Stimulated activated CD8-positive, alpha-beta memory T cell treated with anti-CD3 and anti-CD28 coated beads, Interleukin-15, amount 100 ng/mL, for 48 hours (primary cell): ENCODE data around the gene TNFRSF8.

Experiments used
- DNase-seq, 2 donors: peaks; one replicate each; pipeline ENCODE4 v3.0.0-alpha.2; 2020; ENCODE audit warnings: low read depth in 2 of 2

TNFRSF8 gene

DNA sequence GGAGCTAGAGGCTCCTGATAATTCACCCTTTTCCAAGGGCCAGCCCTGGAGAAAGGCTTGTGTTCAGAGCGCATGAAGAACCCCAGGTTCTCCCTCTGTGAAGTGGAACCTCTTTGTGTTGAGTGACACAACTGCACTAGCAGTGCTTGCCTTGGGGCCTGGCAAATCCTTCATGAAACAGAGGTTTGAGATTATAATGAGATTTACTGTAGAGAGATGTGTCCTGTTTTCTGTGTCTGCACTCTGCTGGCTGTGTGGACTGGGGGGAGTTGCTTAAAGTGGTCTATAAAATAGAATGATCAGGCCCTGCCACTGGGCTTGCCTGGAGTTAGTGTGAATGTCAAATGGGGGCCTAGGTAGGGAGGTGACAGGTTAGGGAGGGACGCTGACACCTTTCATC lies 92.2 kb downstream of the TNFRSF8 start:
- no peak for DNase-seq

DNA sequence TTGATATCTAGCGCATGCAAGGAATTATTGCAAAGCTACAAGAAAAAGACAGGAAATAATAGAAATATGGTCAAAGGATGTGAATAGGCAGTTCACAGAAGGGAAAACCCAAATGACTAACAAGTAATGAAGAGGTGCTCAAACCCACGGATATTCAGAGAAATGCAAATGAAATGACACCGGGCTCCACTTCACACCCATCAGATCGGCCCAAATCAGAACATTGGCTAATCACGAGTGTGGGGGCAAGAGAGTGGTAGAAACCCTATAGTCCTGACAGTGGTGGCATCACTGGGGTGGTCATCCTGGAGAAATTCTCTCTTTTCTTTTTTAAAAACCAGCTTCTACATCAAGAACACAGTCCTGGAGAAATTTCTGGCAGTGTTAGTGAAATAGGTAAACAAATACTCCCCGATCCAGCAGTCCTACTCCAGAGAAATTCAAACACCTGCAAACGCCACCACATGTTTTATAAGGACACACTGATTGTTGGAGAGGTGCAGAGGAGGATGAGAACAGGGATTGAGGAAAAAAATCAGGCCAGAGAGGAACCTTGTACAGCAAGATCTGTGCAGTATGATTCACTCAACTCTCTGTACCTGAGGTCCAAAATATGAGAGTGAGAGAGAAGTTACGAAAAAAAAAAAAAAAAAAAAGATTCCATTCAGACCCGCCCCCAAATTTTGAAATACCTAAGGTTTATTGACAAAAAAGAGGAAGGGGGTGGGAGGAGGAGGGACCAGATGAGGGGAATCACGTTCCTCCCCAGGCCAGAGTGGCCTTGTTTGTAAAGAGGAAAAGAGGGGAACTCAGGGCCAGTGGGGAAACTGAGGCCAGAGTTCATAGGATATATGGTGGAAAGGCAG lies 94.5 kb downstream of the TNFRSF8 start:
- peak in 1 of 2 donors; percentile 51 for DNase-seq

DNA sequence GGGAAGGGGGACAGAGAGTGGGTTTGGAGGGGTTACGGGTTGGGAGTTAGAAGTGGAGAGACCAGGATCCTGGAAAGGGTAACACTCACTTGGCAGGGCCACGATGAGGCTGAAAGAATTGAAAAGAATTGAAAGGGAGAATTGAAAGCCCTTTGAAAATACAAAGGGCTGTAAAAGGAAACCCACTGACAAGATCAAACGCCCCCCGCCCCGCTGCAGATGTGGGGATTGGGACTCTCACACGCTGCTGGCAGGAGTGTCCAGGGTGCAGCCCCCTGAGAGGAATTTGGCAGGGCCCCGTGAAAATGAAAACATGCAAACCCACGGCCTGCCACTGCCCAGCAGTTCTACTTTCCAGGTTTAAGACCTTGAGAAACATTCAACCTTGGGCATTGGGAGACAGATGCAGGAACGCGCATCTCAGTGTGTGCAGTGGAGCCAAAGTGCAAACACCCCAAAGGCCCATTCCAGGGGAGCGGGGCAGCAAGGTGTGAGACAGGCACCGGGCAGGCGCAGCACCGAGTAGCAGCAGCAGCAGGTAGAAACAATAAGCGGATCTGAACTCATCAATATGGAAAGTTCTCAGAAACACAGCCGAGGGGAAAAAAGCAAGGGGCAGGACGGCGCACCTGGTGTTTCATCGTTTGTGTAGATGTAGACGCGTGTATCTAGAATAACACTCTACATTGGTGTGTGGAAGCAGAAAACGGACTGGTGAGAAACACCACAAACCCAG lies 95.4 kb downstream of the TNFRSF8 start:
- no peak for DNase-seq

DNA sequence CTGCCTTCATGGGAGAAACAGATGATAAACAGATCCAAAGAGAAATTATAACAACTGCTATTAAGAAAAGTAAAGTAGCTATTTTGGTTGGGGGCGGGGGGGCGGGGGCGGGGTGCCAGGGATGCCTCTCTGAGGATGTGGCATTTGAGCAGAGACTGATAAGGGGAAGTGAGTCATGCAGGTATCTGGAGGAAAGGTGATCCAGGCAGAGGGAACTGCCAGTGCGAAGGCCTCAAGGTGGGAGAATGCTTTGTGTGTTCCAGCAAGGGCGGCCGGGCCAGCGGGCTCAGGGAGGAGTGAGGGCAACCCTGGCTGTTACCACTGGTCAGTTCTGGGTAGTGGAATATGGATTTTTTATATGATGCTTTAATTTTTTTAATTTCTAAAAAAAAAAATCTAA lies 96.7 kb downstream of the TNFRSF8 start:
- no peak for DNase-seq

DNA sequence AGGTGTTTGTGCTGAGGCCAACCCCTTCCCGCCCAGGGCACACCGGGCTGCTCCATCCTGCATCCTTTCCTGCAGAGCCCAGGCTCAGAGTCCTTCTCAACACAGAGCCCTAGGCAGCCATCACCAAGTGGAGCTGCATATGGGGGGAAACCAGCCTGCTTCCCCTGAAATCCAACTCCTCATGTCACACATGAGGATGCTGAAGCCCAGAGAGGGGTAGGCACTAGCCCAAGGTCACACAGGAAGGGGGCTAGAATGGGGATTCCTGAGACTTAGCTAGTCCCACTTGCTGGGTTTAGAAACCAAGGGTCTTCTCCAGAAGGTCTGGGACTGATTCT lies 98.2 kb downstream of the TNFRSF8 start:
- DNase-seq, result no peak

DNA sequence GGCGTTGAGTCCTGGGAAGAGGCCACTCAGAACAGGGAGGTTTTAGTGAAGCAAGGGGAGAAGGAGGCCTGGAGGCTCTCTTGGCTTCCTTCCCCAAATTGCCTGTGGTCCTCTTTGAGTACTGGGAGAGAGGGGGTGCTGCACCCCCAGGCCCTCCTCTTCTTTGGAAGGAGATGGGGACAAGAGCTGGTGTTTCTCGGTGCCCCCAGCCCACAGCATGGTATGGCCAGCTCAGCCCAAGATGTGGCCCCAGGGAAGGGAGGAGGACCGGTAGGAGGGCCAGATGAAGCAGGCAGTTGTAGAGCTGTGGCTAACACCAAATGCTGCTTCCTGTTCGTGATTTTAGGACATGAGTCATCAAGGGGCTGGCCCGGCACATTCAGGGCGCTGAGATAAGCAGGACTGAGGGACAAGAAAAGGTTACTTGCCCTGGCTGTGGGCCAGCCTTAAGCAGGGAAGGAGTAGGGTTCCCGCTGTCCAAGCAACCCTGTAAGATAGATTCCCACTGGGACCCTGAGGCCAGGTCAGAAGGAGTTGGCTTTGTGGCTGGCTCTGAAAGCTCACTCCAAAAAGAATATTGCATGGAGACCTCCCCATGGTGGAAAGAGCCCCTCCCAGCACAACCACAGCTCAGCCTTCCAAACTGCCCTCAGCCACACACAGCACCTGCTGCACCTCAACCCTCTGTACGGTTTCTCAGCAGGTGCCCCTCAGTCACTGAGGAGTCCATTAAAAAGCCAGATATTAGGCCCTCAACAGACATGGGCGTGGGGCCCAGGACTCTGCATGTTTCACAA lies 98.8 kb downstream of the TNFRSF8 start:
- peak; percentile 76 to 77 for DNase-seq

DNA sequence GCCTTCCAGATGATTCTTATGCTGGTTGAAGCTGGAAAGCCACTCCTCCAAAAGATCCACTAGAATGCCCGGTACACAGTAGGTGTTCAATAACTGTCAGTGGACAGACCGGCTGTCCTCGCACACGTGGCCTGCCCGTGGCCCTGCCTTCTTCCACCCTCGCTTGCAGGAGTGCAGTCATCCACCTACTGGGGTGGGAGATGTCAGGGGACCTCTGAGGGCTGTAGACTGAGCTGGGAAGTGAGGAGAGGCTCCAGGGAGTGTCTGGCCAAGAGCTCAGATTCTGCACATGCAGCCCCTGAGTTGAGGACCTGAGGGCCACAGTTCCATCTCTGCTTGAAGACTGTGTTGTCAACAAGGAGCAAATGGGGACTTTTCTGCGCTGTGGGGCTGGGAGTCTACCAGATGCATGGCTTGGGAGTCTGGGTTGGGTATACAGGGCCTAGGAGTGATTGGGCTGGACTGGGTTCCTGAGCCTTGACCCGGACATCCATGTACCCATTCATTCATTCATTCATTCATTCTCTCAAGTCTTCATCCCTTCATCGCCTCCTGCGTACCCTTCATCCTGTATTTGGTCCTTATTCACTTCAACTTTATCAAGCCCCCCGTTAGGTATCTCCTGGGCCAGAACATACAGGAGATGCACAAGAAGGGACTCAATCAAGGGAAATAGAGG lies 99.5 kb downstream of the TNFRSF8 start:
- no peak for DNase-seq

DNA sequence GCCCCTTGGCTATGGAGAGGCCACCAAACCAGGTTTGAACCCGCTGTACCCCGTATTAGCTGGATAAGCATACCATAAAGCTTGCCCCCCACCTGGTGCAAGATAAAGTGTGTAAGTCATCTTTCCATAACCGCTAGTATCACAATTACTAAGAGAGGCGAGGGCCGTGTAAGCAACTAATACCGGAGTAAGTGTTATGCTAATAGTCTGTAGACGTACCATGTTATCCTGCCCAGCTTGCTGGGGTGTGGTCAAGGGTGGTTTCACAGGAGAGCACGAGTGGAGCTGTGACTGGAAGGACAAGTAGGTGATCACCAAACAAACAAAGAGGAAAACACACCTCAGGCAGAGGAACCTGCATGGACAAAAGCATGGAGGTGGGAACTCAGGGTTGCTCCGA lies 100.1 kb downstream of the TNFRSF8 start:
- DNase-seq, result no peak

DNA sequence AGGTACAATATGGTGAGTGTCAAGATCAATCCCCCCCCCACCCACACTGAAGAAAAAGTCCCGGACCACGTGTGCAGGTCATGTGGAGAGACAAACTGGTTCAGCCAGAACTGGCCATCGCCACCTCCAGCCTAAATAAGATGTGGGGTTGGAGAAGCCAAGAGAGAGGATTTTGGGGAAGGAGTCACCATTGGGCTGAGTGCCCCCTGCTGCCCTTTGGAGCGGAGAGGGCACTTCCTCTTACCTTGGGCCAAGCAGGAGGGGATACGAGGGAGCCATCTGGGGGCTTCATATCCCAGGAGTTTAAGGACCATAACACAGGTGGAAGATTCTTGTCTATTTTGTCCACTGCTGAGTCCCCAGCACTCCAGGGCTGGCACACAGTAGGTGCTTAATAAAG lies 101.1 kb downstream of the TNFRSF8 start:
- DNase-seq, result no peak

DNA sequence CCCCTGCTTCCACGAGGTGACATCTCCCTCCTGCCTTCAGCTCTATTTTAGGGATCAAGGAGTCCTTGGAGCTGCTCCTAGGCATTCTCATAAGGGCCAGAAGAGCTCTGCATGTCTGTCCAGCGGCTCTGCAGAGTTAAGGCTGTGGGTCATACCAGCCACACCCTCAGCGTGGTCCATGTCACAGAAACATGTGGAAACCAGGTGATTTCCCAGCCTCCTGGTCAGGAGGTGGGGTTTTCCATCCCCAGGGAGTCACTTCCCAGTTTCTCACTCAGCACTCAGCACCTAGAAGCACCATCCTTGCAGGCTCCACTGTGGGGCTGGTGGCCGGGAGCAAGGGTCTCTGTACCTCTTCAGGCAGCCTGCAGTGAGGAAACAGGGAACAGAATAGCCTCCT lies 102.2 kb downstream of the TNFRSF8 start:
- DNase-seq, result no peak

DNA sequence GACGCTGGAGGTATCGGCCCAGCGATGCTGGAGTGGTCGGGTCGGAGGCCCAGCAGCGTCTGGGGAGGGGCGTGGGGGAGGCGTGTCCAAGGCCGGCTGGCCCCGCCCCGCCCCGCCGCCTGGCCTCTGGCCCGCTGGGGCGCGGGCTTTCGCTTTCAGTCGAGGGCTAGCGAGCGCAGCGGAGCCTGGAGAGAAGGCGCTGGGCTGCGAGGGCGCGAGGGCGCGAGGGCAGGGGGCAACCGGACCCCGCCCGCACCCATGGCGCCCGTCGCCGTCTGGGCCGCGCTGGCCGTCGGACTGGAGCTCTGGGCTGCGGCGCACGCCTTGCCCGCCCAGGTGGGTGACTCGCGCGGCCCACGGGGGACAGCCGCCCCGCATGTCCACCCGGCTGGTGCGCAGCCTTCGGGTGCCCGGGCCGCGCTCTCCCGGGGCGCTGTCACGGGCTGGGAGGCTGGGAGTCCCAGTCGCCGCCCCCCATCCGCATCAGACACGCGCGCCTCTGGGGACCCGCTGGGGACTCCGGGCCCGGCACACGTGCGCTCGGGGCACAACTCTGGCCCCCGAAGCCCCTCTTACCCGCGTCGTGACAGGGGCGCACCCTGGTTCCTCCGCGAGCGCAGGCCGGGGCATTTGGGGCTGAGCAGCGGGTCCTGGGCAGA lies 103.9 kb downstream of the TNFRSF8 start, which contains the start of gene TNFRSF1B:
TSS of gene TNFRSF1B (plus strand) at position 158 of the 659 bp plus-strand sequence. CDS start at position 259, 101 bp downstream.
- DNase-seq, result peak; percentile 69 to 76

DNA sequence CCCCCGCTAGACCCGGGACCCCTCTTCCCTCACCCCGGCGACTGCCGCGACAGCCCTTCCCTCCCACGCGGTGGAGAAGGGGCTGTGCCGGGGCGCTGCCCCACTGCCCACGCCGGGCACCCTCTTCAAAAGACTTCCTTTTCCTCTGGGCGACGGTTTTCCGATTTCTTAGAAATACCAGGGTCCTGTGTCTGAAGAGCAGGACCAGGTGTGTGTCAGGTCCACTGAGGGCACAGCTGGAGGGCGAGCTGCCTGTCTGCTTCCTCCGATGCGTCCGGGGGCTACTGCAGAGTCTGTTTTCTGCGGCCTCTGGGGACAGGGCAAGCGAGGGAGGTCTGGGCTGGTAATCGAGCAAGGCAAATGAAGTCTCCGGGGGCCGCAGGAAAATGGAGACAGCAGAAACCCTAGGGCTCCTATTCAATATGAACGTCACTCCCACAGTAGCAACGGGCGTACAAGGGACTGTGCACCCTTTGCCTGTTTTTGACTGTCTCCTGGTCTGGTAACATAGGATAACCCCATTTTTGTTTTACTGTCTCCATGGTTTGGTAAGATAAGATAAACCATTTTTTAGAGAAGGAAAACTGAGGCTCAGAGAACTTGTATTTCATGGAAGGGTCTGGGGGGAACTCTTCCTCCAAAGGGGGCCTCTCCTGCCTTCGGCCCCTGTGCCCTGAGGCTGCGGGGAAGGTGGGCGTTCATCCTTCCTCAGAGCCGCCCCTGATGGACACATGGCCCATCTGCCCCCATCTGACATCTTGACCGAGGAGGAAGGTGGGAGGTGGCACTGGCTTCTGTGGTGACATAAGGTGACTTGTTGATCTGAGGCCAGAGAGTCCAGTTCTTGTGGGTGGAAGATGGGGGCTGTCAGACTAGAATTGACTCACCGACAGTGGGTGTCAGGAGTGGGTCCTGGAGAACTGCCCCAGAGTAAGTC lies 104.7 kb downstream of the TNFRSF8 start:
- DNase-seq, result no peak

DNA sequence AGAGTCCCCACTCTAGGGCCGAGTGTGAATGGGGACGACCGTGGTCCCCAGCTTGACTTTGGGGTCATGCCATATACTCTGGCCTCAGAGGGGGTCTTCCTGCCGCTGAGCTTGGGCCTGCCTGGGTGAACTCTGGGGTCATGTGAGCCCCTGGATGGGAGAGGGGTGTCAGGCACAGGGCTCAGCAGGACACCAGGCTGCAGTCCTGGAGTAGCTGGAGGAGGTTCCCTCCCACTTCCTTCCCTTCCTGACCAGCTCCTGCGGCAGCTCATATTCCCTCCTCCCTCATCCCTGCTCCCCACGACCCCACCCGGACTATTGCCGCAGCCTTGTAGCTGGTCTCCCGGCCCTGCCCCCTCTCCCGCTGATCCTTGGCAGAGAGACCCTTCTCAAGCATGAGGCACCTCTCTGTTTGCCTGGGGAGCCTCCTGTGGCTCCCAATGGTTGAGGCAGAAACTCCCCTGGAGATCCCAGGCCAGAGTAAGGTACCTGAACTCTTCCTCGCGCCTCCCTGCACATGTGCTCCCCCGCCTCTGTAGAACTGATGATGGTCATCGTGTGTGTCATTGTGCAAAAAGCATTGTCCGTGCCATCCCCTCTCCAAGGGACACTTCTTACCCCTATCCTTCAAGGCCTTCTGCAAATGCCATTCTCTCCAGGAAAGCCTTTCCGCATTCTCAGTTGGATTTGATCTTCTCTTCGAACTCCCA lies 105.5 kb downstream of the TNFRSF8 start:
- DNase-seq, result no peak

DNA sequence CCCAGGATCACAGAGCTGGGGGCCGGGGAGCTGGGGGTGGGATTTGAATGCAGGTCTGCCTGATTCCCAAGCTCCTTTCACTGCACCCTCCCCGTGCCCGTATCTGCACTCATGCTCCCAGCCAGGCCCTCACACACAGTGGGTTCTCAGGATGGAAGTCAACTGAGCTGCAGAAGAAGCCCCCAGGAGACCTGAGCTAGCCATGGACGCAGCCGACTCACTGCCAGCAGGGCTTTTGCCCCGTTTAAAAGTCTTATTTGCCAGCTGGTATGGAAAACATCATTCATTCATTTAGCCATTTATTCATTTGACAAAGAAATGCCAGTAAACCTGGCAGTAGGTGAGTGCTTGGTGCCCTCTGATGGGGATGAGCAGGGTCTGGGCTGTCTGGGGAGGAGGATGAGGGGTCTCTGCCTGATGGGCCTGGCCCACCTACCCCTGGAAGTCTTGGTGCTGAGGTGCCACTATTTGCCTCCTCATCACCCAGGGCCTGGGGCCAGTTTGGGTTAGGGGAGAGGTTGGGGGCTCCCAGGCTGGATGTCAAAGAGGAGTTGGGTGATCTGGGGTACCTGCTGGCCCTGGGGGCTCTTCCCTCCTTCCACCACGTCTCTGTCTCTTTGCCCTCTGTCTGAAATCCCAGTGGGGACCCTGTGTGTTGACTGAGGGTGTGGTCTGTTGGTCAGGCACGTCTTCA lies 106.5 kb downstream of the TNFRSF8 start:
- no peak for DNase-seq

DNA sequence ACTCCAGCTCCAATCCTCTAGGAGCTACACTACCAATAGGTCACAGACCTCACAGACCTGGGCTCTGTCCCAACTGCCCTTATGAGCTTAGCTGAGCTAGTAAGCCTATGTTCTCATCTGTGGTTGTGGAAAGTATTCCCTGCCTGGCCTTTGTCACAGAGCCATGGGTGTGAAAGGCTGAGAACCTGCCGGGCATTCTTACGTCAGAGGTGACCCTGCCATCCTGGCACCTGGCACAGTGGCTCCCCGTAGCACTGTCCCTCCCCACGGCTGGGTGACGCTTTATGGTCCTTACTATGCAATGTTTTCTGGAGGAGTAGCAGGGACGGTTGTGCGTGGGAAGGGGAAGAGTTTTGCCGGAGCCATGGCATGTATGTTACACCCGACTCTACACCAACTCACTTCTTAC lies 107.2 kb downstream of the TNFRSF8 start:
- DNase-seq, result no peak

DNA sequence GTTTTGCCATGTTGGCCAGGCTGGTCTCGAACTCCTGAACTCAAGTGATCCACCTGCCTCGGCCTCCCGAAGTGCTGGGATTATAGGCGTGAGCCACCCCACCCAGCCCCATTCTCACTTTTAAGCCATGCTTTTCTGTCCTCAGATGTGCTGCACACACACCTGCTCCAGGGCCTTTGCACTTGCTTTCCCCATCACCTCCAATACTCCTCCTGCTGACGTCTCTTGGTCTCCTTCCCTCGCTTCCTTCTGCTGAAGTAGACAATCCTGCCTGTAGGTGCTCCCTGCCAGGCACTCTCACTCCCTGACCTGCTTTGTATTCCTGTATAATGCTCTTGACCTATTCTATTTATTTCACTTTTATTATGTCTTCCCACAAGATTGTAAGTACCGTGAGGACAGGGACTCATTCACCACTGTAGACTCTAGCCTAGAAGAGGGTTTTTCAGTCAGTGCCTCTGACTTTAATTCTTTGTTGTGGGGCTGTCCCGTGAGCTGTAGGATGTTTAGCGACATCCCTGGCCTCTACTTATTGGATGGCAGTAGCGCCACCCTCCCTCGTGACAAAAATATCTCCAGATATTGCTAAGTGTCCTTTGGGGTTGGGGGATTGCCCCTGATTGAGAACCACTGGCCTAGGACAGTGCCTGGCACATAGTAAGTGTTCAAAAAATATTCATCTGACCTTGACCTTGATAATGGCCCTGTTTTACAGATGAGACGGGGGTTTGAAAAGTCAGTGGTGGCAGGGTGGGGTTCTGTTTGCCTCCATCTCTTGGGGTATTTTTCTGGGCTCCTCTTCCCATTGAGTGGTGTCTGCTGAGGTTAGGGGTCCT lies 108.3 kb downstream of the TNFRSF8 start:
- DNase-seq, result no peak

DNA sequence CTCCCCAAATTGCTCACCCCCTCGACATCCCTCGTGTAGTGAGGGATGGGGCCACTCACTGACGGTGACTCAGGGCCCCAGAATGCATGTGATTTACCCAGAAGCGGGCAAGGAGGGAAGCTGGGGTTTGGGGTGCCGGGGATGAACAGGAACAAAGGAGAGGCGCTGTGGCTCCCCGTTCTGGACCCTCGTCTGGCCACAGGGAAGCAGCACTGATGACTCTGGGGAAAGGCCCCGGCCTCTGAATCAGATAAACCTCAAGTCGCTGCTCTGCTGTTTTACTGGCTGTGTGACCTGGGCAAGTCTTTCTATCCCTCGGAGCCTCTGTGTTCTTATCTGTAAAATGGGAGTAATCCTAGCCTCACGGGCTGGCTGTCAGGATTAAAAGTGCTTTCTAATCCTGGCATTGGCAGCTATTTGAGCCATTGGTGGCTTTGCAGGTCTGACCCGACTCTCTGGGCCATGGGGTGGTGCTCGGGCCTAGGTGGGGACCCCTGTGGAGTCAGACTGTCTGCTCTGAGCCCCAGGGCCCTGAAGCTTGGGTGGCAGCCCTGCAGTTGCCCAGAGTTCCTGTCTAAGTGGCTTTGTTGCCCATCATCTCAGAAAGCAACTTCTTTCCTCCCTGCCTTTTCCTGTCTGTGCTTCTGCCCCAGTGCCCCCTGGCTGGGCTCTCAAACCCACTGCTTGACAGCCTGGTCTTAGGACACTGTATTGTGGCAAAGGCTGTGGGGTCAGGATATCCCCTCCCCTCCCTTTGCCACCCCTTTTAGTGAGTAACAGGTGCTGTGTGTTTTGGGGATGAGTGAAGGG lies 109.1 kb downstream of the TNFRSF8 start:
- DNase-seq, result no peak
